Effector memory CD4-positive, alpha-beta T cell (primary cell): Measurements from ENCODE around the gene FAAP100.

Experiments used
- DNase-seq, 3 donors: peaks; one replicate each; pipeline ENCODE4 v3.0.0-alpha.2; 2020
- H3K27ac ChIP-seq: 2 replicates; pipeline ENCODE4 v1.7.0; 2013; ENCODE audit warnings: mild to moderate bottlenecking, low read length, moderate library complexity; ENCODE audit not compliant: insufficient read depth, poor library complexity, severe bottlenecking
- H3K27me3 ChIP-seq: replicated peaks from 2 replicates; pipeline ENCODE4 v1.7.0; 2013; ENCODE audit warnings: mild to moderate bottlenecking, low read length; ENCODE audit not compliant: insufficient read depth, control insufficient read depth, poor library complexity, severe bottlenecking
- H3K36me3 ChIP-seq: 2 replicates; pipeline ENCODE4 v1.7.0; 2013; ENCODE audit warnings: mild to moderate bottlenecking, low read length, moderate library complexity; ENCODE audit not compliant: control insufficient read depth, insufficient read depth
- H3K4me1 ChIP-seq: 2 replicates; pipeline ENCODE4 v1.7.0; 2013; ENCODE audit warnings: low read length, mild to moderate bottlenecking; ENCODE audit not compliant: control insufficient read depth, insufficient read depth, poor library complexity, severe bottlenecking
- H3K4me3 ChIP-seq: 2 replicates; pipeline ENCODE4 v1.7.0; 2013; ENCODE audit warnings: low read length, low read depth, mild to moderate bottlenecking; ENCODE audit not compliant: insufficient read depth, poor library complexity, severe bottlenecking
- H3K9me3 ChIP-seq: 2 replicates; pipeline ENCODE4 v1.7.0; 2013; ENCODE audit warnings: mild to moderate bottlenecking, low read length, moderate library complexity; ENCODE audit not compliant: control insufficient read depth

The FAAP100 gene

GRCh38 chr17:81517339-81518112, 34.6 kb downstream of the FAAP100 start:
- Histone ChIP-seq H3K27me3 (no peaks in the 10 kb centered on the region), H3K36me3 (no peaks in the 10 kb centered on the region), H3K4me3 (no peak overlapping the region), H3K4me1 (peaks cover 43% of the 10 kb centered on the region), H3K9me3 (no peaks in the 10 kb centered on the region), H3K27ac (peak overlapping the region; percentile 7)
- DNase-seq, result no peak

GRCh38 chr17:81517009-81517338, 35.2 kb downstream of the FAAP100 start:
- H3K4me1 ChIP-seq, result peaks cover 43% of the 10 kb centered on the region
- H3K27me3 ChIP-seq, result no peaks in the 10 kb centered on the region
- no peak overlapping the region for H3K4me3 ChIP-seq
- no peak for DNase-seq
- H3K27ac ChIP-seq, result peak overlapping the region; percentile 7
- H3K9me3 ChIP-seq, result no peaks in the 10 kb centered on the region
- no peaks in the 10 kb centered on the region for H3K36me3 ChIP-seq

- no peak for DNase-seq
- Histone ChIP-seq H3K27ac (no peak overlapping the region), H3K9me3 (no peaks in the 10 kb centered on the region), H3K27me3 (no peaks in the 10 kb centered on the region), H3K4me1 (peaks cover 44% of the 10 kb centered on the region), H3K36me3 (peaks cover 4% of the 10 kb centered on the region), H3K4me3 (no peak overlapping the region)
Observed at GRCh38 chr17:81516439-81516838, 35.7 kb downstream of the FAAP100 start.

- Histone ChIP-seq H3K9me3 (no peaks in the 10 kb centered on the region), H3K4me1 (peaks cover 48% of the 10 kb centered on the region), H3K4me3 (peak overlapping the region; percentile 51), H3K27me3 (no peaks in the 10 kb centered on the region), H3K27ac (peak overlapping the region; percentile 75), H3K36me3 (peaks cover 12% of the 10 kb centered on the region)
- DNase-seq, result no peak
Observed at GRCh38 chr17:81515530-81516041, 36.6 kb downstream of the FAAP100 start.

GRCh38 chr17:81514739-81515529, 37.2 kb downstream of the FAAP100 start:
- Histone ChIP-seq H3K4me3 (peak overlapping the region; percentile 51), H3K27ac (peak overlapping the region; percentile 75), H3K36me3 (peaks cover 17% of the 10 kb centered on the region), H3K9me3 (no peaks in the 10 kb centered on the region), H3K27me3 (no peaks in the 10 kb centered on the region), H3K4me1 (peaks cover 53% of the 10 kb centered on the region)
- DNase-seq, result peak; percentile 57 to 65 (median 61)

GRCh38 chr17:81514489-81514738, 37.7 kb downstream of the FAAP100 start:
- no peak for DNase-seq
- H3K27ac ChIP-seq, result peak overlapping the region; percentile 75
- peaks cover 53% of the 10 kb centered on the region for H3K4me1 ChIP-seq
- H3K36me3 ChIP-seq, result peaks cover 21% of the 10 kb centered on the region
- peak overlapping the region; percentile 67 for H3K4me3 ChIP-seq
- H3K27me3 ChIP-seq, result no peaks in the 10 kb centered on the region
- H3K9me3 ChIP-seq, result no peaks in the 10 kb centered on the region

GRCh38 chr17:81513753-81514488, 38.2 kb downstream of the FAAP100 start:
- peak overlapping the region; percentile 67 for H3K4me3 ChIP-seq
- H3K27ac ChIP-seq, result peak overlapping the region; percentile 75
- H3K9me3 ChIP-seq, result no peaks in the 10 kb centered on the region
- no peaks in the 10 kb centered on the region for H3K27me3 ChIP-seq
- peaks cover 54% of the 10 kb centered on the region for H3K4me1 ChIP-seq
- H3K36me3 ChIP-seq, result peaks cover 24% of the 10 kb centered on the region
- peak in 1 of 3 donors; percentile 19 for DNase-seq

GRCh38 chr17:81513372-81513752, 38.8 kb downstream of the FAAP100 start:
- peaks cover 55% of the 10 kb centered on the region for H3K4me1 ChIP-seq
- DNase-seq, result peak; percentile 34 to 44 (median 38)
- H3K9me3 ChIP-seq, result no peaks in the 10 kb centered on the region

GRCh38 chr17:81512562-81513371, 39.4 kb downstream of the FAAP100 start, which contains the start of gene ACTG1:
ACTG1 (minus strand) TSS chr17:81512799; CDS start chr17:81512354, 445 bp downstream.
- Histone ChIP-seq H3K36me3 (peaks cover 28% of the 10 kb centered on the region), H3K4me1 (peaks cover 51% of the 10 kb centered on the region), H3K9me3 (no peaks in the 10 kb centered on the region), H3K27ac (peak within 1 kb of the TSS; percentile 77), H3K27me3 (no peaks in the 10 kb centered on the region), H3K4me3 (peak within 1 kb of the TSS; percentile 67)
- DNase-seq, result peak; percentile 83 to 87 (median 87)

More at GRCh38 chr17:81513372-81513752, 38.8 kb downstream of the FAAP100 start:
- H3K27me3 ChIP-seq, result no peaks in the 10 kb centered on the region
- H3K27ac ChIP-seq, result peak overlapping the region; percentile 75
- H3K36me3 ChIP-seq, result peaks cover 28% of the 10 kb centered on the region
- H3K4me3 ChIP-seq, result peak overlapping the region; percentile 67
